GM19193 (cell line): ENCODE measurements around the gene SNX30.

Source experiments
- POLR2A ChIP-seq: IDR thresholded peaks from 4 replicates; pipeline ENCODE4 v1.6.1; 2011; ENCODE audit not compliant: insufficient read depth, insufficient read length; ENCODE audit errors: extremely low read depth

Gene SNX30

DNA sequence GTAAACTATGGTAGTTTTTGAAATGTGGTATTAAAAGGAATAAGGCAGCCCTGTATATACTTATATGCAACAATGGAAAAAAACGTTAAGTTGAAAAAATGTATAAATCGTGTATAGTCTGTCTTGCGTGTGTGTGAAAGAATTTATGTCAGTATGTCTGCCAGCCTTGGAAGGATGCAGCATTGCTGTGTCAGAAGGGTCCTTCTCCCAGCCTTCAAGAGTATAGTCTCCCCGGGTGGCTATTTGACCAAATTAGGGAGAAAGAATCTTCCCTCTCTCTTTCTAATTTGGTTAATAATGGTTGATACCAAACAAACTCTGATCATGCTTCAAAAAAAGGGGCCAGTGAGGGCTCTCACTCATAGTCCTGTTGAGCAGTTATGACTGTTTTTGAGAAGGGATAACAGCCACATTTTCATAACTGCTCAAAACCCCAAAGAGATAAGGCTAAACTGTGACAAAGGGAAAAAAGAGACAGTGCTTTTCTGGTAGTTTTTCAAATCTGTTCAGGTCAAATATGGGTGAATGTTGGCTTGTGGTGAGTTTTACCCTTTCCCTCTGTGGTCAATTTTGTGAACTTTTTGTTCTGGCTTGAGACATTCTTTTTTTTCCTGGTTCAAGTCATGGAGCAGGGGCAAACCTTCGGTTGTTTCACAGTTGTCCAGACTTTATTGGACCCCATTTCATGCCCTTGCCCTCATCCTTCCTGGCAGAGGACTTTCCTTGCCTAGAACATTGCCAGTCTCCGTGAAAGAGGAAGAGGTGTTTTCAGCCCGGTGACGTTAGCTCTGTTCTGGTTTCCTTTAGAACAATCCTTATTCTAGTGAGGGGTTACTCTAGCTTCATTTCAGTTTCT, 21.0 kb downstream of the SNX30 start:
- TF ChIP-seq POLR2A = no peak

DNA sequence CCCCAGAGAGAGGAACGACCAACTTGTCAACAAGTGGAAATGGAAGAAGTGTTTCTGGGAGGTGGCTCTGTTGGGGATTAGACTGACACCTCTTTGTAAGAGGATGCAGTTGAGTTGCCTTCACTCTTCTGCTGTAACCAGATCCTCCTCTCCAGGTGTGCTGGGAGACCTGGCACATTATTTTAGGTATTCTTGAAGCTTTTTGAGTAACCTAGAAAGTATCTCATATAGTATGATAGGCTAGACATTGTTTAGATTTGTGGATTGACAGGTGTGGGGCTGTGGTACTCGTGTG, 21.6 kb downstream of the SNX30 start:
- no peak for TF ChIP-seq POLR2A

- no peak for TF ChIP-seq POLR2A
These were observed 22.0 kb downstream of the SNX30 start for GRCh38 chr9:112772551-112772950.

GRCh38 chr9:112774006-112774996, 23.7 kb downstream of the SNX30 start:
- no peak for TF ChIP-seq POLR2A

- no peak for TF ChIP-seq POLR2A
These were observed 27.4 kb downstream of the SNX30 start for GRCh38 chr9:112777914-112778313.

GRCh38 chr9:112780450-112781036, 30.0 kb downstream of the SNX30 start:
- TF ChIP-seq POLR2A = no peak

- no peak for TF ChIP-seq POLR2A
These were observed 31.7 kb downstream of the SNX30 start for GRCh38 chr9:112782218-112782617.

GRCh38 chr9:112783551-112783954, 33.0 kb downstream of the SNX30 start:
- no peak for TF ChIP-seq POLR2A

GRCh38 chr9:112784020-112784785, 33.6 kb downstream of the SNX30 start:
- no peak for TF ChIP-seq POLR2A

- TF ChIP-seq POLR2A = no peak
These were observed 35.4 kb downstream of the SNX30 start for GRCh38 chr9:112785986-112786385.

DNA sequence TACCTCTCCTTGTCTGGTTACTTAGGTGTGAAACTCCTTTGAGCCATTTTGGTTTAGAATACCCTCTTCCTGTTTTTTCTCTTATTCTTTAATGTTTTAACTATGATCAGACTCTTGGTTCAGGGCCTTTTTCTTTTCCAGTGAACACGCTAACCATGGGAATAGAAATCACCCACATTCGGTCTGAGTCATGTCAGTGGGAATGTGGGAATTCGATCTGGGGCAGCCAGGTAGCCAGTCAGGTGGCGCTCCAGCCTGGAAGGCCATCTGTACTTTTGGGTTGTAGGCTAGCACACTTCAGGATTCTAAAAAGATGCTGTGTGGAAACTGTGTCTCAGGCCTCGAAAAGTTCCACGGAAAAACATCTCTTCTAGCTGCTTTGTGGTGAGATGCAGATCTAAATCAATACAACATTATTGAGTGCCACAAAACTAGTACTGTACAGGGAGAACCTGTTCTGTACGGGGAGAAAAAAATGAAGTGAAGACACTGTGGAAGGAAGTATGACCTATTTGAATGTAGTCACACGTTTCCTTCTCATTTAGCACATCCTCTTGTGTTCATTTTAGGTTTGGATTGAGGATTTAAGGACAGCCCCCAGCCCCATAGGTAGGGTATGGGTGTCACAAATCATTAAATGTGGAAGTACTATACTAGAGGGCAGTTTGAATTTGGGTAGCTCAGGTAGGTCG, 36.4 kb downstream of the SNX30 start:
- no peak for TF ChIP-seq POLR2A

DNA sequence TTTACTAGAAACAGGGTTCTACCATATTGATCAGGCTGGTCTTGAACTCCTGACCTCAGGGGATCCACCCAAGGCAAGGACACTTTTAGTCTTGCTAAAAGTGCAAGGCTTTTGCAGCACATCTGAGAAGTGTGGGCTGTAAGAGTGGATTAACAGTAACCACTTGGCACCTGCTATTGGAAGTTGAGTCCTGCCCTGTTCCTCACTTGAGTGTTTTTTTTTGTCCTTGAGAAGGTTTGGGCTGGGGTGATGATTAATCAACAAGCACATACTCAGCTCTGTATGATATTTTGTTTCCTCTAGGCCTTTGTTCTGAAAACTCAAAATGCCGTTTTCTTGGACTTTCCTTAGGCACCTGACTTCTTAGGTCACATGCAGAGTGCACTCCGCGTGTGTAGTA, 37.4 kb downstream of the SNX30 start:
- TF ChIP-seq POLR2A = no peak

DNA sequence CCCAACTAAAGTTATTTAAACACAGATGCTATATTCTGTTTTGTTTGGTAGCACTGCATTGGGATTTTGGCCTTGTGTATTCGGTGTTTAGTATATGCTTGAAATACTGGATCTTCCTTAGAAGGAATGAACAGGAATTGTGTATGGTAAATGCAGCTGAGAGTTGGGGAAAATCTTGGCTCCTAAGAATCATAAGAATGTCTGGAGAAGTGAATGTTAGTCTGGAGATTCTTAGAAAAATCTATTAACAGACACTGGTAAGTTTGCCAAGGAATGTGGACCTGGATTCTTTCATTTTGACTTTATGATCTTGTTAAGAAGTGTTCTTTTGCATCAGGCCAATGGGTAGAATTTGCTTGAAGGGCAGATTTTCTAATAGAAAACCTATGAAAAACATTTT, 38.9 kb downstream of the SNX30 start:
- no peak for TF ChIP-seq POLR2A
